H9 (cell line): ENCODE results near the gene OR5AN1. TPM values are rescaled to one million over a fixed set of nuclear protein-coding genes. Genes with fewer than 3 reads are reported as not detected.

Source experiments
- DNase-seq: peaks from one replicate; pipeline ENCODE4 v3.0.0-alpha.2; 2017
- H2AFZ ChIP-seq: one replicate; pipeline ENCODE4 v1.6.1; 2013; ENCODE audit warnings: mild to moderate bottlenecking, low read length, control low read depth, moderate library complexity
- H2AK5ac ChIP-seq: 2 replicates; pipeline ENCODE4 v1.6.1; 2013; ENCODE audit warnings: low read length, control low read depth, mixed read lengths; ENCODE audit not compliant: insufficient read length
- H2BK120ac ChIP-seq: one replicate; pipeline ENCODE4 v1.6.1; 2013; ENCODE audit warnings: low read depth, mild to moderate bottlenecking, low read length, control low read depth, inconsistent platforms; ENCODE audit not compliant: poor library complexity, severe bottlenecking
- H2BK12ac ChIP-seq: 2 replicates; pipeline ENCODE4 v1.6.1; 2013; ENCODE audit warnings: low read length, control low read depth, mixed read lengths, low read depth; ENCODE audit not compliant: insufficient read length
- H2BK15ac ChIP-seq: 2 replicates; pipeline ENCODE4 v1.6.1; 2013; ENCODE audit warnings: low read depth, low read length, control low read depth
- H2BK20ac ChIP-seq: one replicate; pipeline ENCODE4 v1.6.1; 2013; ENCODE audit warnings: low read depth, mild to moderate bottlenecking, low read length, control low read depth, inconsistent platforms; ENCODE audit not compliant: poor library complexity, severe bottlenecking
- H2BK5ac ChIP-seq: 2 replicates; pipeline ENCODE4 v1.6.1; 2013; ENCODE audit warnings: low read length, control low read depth, mixed read lengths; ENCODE audit not compliant: insufficient read length
- H3K14ac ChIP-seq: 2 replicates; pipeline ENCODE4 v1.6.1; 2013; ENCODE audit warnings: low read length, control low read depth; ENCODE audit not compliant: insufficient read depth
- H3K18ac ChIP-seq: 2 replicates; pipeline ENCODE4 v1.6.1; 2013; ENCODE audit warnings: low read depth, mild to moderate bottlenecking, mixed read lengths, low read length, control low read depth; ENCODE audit not compliant: insufficient read length
- H3K23ac ChIP-seq: 2 replicates; pipeline ENCODE4 v1.6.1; 2013; ENCODE audit warnings: low read length, control low read depth, mixed read lengths, low read depth; ENCODE audit not compliant: insufficient read length
- H3K23me2 ChIP-seq: 2 replicates; pipeline ENCODE4 v1.6.1; 2013; ENCODE audit warnings: low read depth, mild to moderate bottlenecking, mixed read lengths, low read length, control low read depth; ENCODE audit not compliant: insufficient read length, poor library complexity, severe bottlenecking
- H3K27ac ChIP-seq: 2 replicates; pipeline ENCODE4 v1.5.1; 2013; ENCODE audit warnings: low read length, control low read depth, mixed read lengths, low read depth; ENCODE audit not compliant: insufficient read length
- H3K27me3 ChIP-seq: 2 replicates; pipeline ENCODE4 v1.6.1; 2013; ENCODE audit warnings: low read length, control low read depth, inconsistent platforms; ENCODE audit not compliant: insufficient read depth
- H3K4ac ChIP-seq: 2 replicates; pipeline ENCODE4 v1.6.1; 2013; ENCODE audit warnings: low read depth, mild to moderate bottlenecking, control low read depth, inconsistent platforms, low read length, moderate library complexity
- H3K4me1 ChIP-seq: 2 replicates; pipeline ENCODE4 v1.6.1; 2013; ENCODE audit warnings: low read length, control low read depth, inconsistent platforms; ENCODE audit not compliant: insufficient read depth
- H3K4me2 ChIP-seq: 2 replicates; pipeline ENCODE4 v1.6.1; 2013; ENCODE audit warnings: low read length, control low read depth, mixed read lengths; ENCODE audit not compliant: insufficient read length, insufficient read depth
- H3K56ac ChIP-seq: 2 replicates; pipeline ENCODE4 v1.6.1; 2013; ENCODE audit warnings: low read depth, mild to moderate bottlenecking, mixed read lengths, low read length, control low read depth; ENCODE audit not compliant: insufficient read length
- H3K79me1 ChIP-seq: 2 replicates; pipeline ENCODE4 v1.6.1; 2013; ENCODE audit warnings: low read depth, mild to moderate bottlenecking, moderate library complexity, low read length, control low read depth, inconsistent platforms; ENCODE audit not compliant: insufficient read depth, poor library complexity, severe bottlenecking
- H3K79me2 ChIP-seq: 2 replicates; pipeline ENCODE4 v1.6.1; 2013; ENCODE audit warnings: low read length, control low read depth, inconsistent platforms; ENCODE audit not compliant: insufficient read depth
- H3K9ac ChIP-seq: 2 replicates; pipeline ENCODE4 v1.6.1; 2013; ENCODE audit warnings: low read length, control low read depth, mixed read lengths; ENCODE audit not compliant: insufficient read length; ENCODE audit errors: extremely low read depth
- H3K9me3 ChIP-seq: one replicate; pipeline ENCODE4 v1.6.1; 2013; ENCODE audit warnings: low read depth, low read length, inconsistent platforms; ENCODE audit not compliant: control insufficient read depth
- H3T11ph ChIP-seq: one replicate; pipeline ENCODE4 v1.6.1; 2013; ENCODE audit warnings: mild to moderate bottlenecking, low read length, control low read depth, inconsistent platforms
- H4K20me1 ChIP-seq: one replicate; pipeline ENCODE4 v1.6.1; 2013; ENCODE audit not compliant: control insufficient read depth, insufficient read length, insufficient read depth
- H4K5ac ChIP-seq: 2 replicates; pipeline ENCODE4 v1.6.1; 2013; ENCODE audit warnings: low read depth, mild to moderate bottlenecking, mixed read lengths, low read length, control low read depth; ENCODE audit not compliant: insufficient read length
- H4K8ac ChIP-seq: replicated peaks from 2 replicates; pipeline ENCODE4 v1.6.1; 2013; ENCODE audit warnings: low read length, control low read depth, mixed read lengths, low read depth; ENCODE audit not compliant: insufficient read length
- H4K91ac ChIP-seq: 2 replicates; pipeline ENCODE4 v1.6.1; 2013; ENCODE audit warnings: low read depth, mild to moderate bottlenecking, moderate library complexity, mixed read lengths, low read length, control low read depth; ENCODE audit not compliant: insufficient read length
- H3K27ac Mint-ChIP-seq, 3 experiments: 2 replicates in 2 of 3; 3 replicates in 1 of 3; pipeline ENCODE4 v1.8.0; 2020 to 2021; ENCODE audit warnings: mixed read lengths in 3 of 3, mild to moderate bottlenecking in 1 of 3, moderate library complexity in 1 of 3
- H3K27me3 Mint-ChIP-seq: 2 replicates; pipeline ENCODE4 v1.8.0; 2021; ENCODE audit warnings: low read depth, mild to moderate bottlenecking, moderate library complexity, mixed read lengths
- H3K36me3 Mint-ChIP-seq, 3 experiments: 2 replicates in 2 of 3; 3 replicates in 1 of 3; pipeline ENCODE4 v1.8.0; 2020 to 2021; ENCODE audit warnings: low read depth in 3 of 3, mixed read lengths in 3 of 3; ENCODE audit not compliant: insufficient read depth in 1 of 3
- H3K4me1 Mint-ChIP-seq, 2 experiments: 2 replicates each; pipeline ENCODE4 v1.8.0; 2020; ENCODE audit warnings: mixed read lengths in 2 of 2
- H3K4me3 Mint-ChIP-seq, 2 experiments: 2 replicates in 1 of 2; 3 replicates in 1 of 2; pipeline ENCODE4 v1.8.0; 2020 to 2021; ENCODE audit warnings: mild to moderate bottlenecking in 2 of 2, mixed read lengths in 2 of 2, moderate library complexity in 1 of 2
- H3K9me3 Mint-ChIP-seq, 2 experiments: 2 replicates in 1 of 2; 3 replicates in 1 of 2; pipeline ENCODE4 v1.8.0; 2020; ENCODE audit warnings: mild to moderate bottlenecking in 2 of 2, mixed read lengths in 2 of 2, moderate library complexity in 1 of 2
- whole genome bisulfite sequencing: extraction: QIAGEN DNeasy Blood & Tissue Kit; methylation state at CpG from one replicate; pipeline ENCODE4 v1.1.7; 2013; ENCODE audit warnings: missing lambda C conversion rate, low lambda C conversion rate, mixed read lengths; ENCODE audit not compliant: insufficient read length; ENCODE audit errors: extremely low coverage; 5-methylcytosine and 5-hydroxymethylcytosine counted together
- total RNA-seq: library from RNA; stranded (reverse); gene quantifications from 2 replicates; pipeline ENCODE4 v1.2.1, GENCODE V29; 2021
- TF ChIP-seq, protein P1 (sequence below): fragments of 200-600 bp; sonication (generic); conservative IDR thresholded peaks from 3 replicates; pipeline ENCODE4 v1.8.0; 2021; ENCODE audit warnings: antibody characterized with exemption, mild to moderate bottlenecking

Gene OR5AN1
- total RNA-seq, 1 experiment from 2014 or later = not detected

DNA sequence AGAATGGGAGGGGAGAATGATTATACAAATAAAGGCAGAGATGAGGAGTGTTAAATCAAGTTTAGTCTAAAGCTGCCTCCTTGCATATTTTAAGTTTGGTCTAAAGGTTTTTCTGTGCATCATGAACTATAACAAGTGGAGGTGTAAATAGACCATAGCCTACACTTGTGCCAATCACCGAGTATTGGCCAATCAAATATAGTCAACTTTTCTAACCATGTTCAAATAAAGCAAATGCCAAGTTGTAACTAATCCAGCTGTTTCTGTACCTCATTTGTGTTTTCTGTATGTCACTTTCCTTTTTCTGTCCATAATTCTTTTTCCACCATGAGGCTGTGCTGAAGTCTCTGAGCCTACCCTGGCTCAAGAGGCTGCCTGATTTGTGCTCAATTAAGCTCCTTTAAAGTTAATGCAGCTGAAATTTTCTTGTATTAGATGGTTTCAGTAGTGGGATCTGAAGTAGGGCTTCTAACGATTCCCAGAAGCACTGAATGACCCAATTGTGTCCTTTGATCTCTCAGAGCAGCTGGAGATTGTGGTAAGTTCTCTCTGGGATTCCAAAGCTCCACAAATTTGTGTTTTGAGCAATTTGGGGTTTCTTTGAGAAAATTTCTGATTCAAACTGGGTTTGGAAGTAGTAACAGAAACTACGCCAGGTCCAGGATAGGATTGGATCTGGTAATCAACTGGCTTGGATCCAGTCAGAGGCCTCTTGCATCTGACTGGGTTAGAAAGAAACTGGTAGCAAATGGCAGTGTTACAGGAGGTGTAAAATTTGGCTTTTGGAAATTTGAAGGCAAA lies 42.0 kb downstream of the OR5AN1 start:
- Histone ChIP-seq H2AK5ac (no peak overlapping the region), H3K9ac (no peak overlapping the region)
- WGBS = no CpG with 5 or more reads among the region's 3 CpGs

More for the DNA sequence above, 42.0 kb downstream of the OR5AN1 start:
- no peak overlapping the region for H2BK15ac ChIP-seq
- H3K27ac ChIP-seq = no peak overlapping the region
- H2BK20ac ChIP-seq = no peak overlapping the region
- H3K23me2 ChIP-seq = no peaks in the 10 kb centered on the region
- no peak overlapping the region for H2BK12ac ChIP-seq
- no peak overlapping the region for H3K4me2 ChIP-seq
- DNase-seq = no peak
- no peaks in the 10 kb centered on the region for H3K79me2 ChIP-seq
- no peaks in the 10 kb centered on the region for H3K79me1 ChIP-seq
- no peak overlapping the region for H3K18ac ChIP-seq
- H3K4ac ChIP-seq = no peak overlapping the region
- no peak overlapping the region for H2AFZ ChIP-seq
- no peaks in the 10 kb centered on the region for H3K4me1 ChIP-seq
- Mint-ChIP-seq H3K36me3 (peaks cover 4 to 6% (median 5%) of the 10 kb centered on the region in 3 experiments; a peak in 5 of 7 replicates), H3K27ac (no peak overlapping the region), H3K4me1 (no peaks in the 10 kb centered on the region), H3K27me3 (no peaks in the 10 kb centered on the region; the same call in 1 of the 2 replicates), H3K4me3 (no peak overlapping the region), H3K9me3 (peaks cover 52 to 72% of the 10 kb centered on the region in 2 experiments)
- no peak overlapping the region for H3K56ac ChIP-seq
- no peak overlapping the region for H4K8ac ChIP-seq
- no peak overlapping the region for H2BK5ac ChIP-seq
- no peak overlapping the region for H3K14ac ChIP-seq
- no peak overlapping the region for H3T11ph ChIP-seq
- H4K5ac ChIP-seq = no peak overlapping the region
- H4K91ac ChIP-seq = no peak overlapping the region
- H3K23ac ChIP-seq = no peak overlapping the region
- H2BK120ac ChIP-seq = no peak overlapping the region
- TF ChIP-seq, protein P1, sequence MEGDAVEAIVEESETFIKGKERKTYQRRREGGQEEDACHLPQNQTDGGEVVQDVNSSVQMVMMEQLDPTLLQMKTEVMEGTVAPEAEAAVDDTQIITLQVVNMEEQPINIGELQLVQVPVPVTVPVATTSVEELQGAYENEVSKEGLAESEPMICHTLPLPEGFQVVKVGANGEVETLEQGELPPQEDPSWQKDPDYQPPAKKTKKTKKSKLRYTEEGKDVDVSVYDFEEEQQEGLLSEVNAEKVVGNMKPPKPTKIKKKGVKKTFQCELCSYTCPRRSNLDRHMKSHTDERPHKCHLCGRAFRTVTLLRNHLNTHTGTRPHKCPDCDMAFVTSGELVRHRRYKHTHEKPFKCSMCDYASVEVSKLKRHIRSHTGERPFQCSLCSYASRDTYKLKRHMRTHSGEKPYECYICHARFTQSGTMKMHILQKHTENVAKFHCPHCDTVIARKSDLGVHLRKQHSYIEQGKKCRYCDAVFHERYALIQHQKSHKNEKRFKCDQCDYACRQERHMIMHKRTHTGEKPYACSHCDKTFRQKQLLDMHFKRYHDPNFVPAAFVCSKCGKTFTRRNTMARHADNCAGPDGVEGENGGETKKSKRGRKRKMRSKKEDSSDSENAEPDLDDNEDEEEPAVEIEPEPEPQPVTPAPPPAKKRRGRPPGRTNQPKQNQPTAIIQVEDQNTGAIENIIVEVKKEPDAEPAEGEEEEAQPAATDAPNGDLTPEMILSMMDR = no peak
- H4K20me1 ChIP-seq = no peaks in the 10 kb centered on the region
- no peaks in the 10 kb centered on the region for H3K27me3 ChIP-seq
- H3K9me3 ChIP-seq = peaks cover 26% of the 10 kb centered on the region
